Kidney (tissue), 14 donors: Measurements from ENCODE around the gene CRACDL. TPM values are rescaled to one million over a fixed set of nuclear protein-coding genes. Genes with fewer than 3 reads are reported as not detected.

ENCODE experiments used
- DNase-seq, 5 donors: peaks; one replicate each; pipeline ENCODE4 v3.0.0-alpha.2; 2013 to 2020
- FAIRE-seq: peaks from 2 replicates; lab custom pipeline; 2012; peaks lifted over from hg19 to GRCh38; lab: Jason Lieb, UNC
- H3K27ac ChIP-seq, 2 donors: one replicate each; pipeline ENCODE4 v1.7.0; 2013; ENCODE audit warnings: low read depth in 2 of 2, low read length in 2 of 2, inconsistent platforms in 1 of 2
- H3K27me3 ChIP-seq: one replicate; pipeline ENCODE4 v1.7.1; 2013; ENCODE audit warnings: low read length, inconsistent platforms; ENCODE audit not compliant: control insufficient read depth, insufficient read depth
- H3K36me3 ChIP-seq, 3 donors: one replicate each; pipeline versions ENCODE4 v1.7.0 to v1.7.1; 2013; ENCODE audit warnings: low read length in 3 of 3, control low read depth in 1 of 3, inconsistent platforms in 1 of 3; ENCODE audit not compliant: insufficient read depth in 3 of 3, control insufficient read depth in 2 of 3
- H3K4me1 ChIP-seq, 3 donors: one replicate each; pipeline versions ENCODE4 v1.7.0 to v1.7.1; 2013; ENCODE audit warnings: low read length in 3 of 3, inconsistent platforms in 1 of 3, low read depth in 1 of 3; ENCODE audit not compliant: control insufficient read depth in 2 of 3, insufficient read depth in 2 of 3
- H3K4me3 ChIP-seq, 3 donors: one replicate each; pipeline versions ENCODE4 v1.7.0 to v1.8.1; 2013; ENCODE audit warnings: low read length in 3 of 3, control low read depth in 1 of 3, inconsistent platforms in 1 of 3
- H3K9ac ChIP-seq, 3 donors: one replicate each; pipeline versions ENCODE4 v1.7.0 to v1.7.1; 2013; ENCODE audit warnings: low read length in 3 of 3, control low read depth in 1 of 3, inconsistent platforms in 1 of 3
- H3K9me3 ChIP-seq, 3 donors: one replicate each; pipeline versions ENCODE4 v1.7.0 to v1.7.1; 2013; ENCODE audit warnings: low read length in 3 of 3, control low read depth in 1 of 3, inconsistent platforms in 1 of 3; ENCODE audit not compliant: control insufficient read depth in 2 of 3, insufficient read depth in 1 of 3
- intact Hi-C: fragments of 100-400 bp; cut with DNase I; formaldehyde crosslinking; loops from one replicate; pipeline ENCODE4 v1.11.1; 2022
- polyA plus RNA-seq: library from polyadenylated mRNA; stranded (reverse); fragments of 350-450 nt; fragmentation: Illumina TruSeq; extraction: RNeasy Lipid Tissue Mini Kit (QIAGEN cat#74804); gene quantifications from one replicate; pipeline ENCODE4 v1.2.3, GENCODE V29; 2014; ENCODE audit warnings: low read depth, low replicate concordance; ENCODE audit not compliant: insufficient read depth
- total RNA-seq: library from RNA; stranded (reverse); fragmentation: NEBNext Ultra II Directional; extraction: Animal tissue kit (Norgen Biotek cat#: 25700); gene quantifications from one replicate; pipeline ENCODE4 v1.2.1, GENCODE V29; 2021
- TF ChIP-seq, protein P1 (sequence below): IDR thresholded peaks from 3 replicates; pipeline ENCODE4 v1.5.1; 2012; ENCODE audit warnings: mild to moderate bottlenecking, moderate library complexity, borderline replicate concordance; ENCODE audit not compliant: insufficient read depth; ENCODE audit errors: extremely low read depth
- donor health status: control.
- donor health status: control.
- donor health status: control.
- donor health status: control.
- donor health status: control.
- donor health status: DM: yes; HTN: yes; CAD: no.
- donor health status: Normal renal cell carcinoma (clear cell type).

Gene CRACDL
- total and polyA plus RNA-seq, 2 donors from 2014 or later, result 4.3 to 14.8 TPM

DNA sequence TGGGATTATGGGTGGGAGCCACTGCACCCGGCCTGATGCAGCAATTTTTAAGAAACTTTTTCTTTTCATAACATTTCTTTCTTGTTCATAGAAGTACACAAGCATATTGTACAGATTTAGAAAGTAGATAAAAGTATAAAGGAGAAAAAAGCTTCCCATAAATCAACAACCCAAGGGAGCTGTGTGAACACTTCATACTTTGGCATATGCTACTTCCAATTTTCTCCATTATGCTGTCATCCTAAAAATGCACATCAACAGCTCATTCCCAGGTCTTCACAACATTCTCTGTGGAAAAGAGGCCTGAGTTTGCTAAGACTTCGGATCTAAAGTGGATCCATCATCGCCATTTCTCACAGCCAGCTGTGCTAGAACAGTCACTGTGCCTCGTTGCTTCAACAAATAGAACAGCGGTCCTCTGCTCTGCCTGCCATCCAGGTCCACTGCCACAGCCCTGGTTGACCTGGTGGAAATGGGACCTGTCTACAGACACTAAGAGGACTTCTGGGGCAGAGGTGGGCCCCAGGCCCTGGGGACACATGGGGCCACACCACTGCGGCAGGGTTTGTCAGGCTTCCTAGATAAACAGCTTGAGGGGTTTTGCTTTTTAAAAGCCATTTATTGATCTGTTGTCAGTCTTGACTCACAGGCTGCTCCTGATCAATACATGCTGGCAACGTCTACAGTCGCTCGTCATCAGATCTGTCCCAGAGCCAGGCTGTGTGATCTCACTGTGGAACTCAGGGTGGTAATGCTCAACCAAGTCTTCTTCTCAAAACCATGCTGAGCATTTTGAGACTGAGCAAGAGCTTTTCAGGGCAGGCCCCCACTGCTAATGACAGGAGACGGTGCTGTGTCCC lies 132.4 kb downstream of the CRACDL start:
- no peaks in the 10 kb centered on the region for H3K9me3 ChIP-seq
- TF ChIP-seq, protein P1, sequence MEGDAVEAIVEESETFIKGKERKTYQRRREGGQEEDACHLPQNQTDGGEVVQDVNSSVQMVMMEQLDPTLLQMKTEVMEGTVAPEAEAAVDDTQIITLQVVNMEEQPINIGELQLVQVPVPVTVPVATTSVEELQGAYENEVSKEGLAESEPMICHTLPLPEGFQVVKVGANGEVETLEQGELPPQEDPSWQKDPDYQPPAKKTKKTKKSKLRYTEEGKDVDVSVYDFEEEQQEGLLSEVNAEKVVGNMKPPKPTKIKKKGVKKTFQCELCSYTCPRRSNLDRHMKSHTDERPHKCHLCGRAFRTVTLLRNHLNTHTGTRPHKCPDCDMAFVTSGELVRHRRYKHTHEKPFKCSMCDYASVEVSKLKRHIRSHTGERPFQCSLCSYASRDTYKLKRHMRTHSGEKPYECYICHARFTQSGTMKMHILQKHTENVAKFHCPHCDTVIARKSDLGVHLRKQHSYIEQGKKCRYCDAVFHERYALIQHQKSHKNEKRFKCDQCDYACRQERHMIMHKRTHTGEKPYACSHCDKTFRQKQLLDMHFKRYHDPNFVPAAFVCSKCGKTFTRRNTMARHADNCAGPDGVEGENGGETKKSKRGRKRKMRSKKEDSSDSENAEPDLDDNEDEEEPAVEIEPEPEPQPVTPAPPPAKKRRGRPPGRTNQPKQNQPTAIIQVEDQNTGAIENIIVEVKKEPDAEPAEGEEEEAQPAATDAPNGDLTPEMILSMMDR, result no peak
- FAIRE-seq, result no peak
- no peaks in the 10 kb centered on the region for H3K27me3 ChIP-seq
- H3K27ac ChIP-seq, result no peak overlapping the region
- intact Hi-C loops, result no loop called here
- H3K4me1 ChIP-seq, result peaks cover 0 to 6% (median 5%) of the 10 kb centered on the region in 3 donors
- H3K9ac ChIP-seq, result no peak overlapping the region
- DNase-seq, result no peak
- no peaks in the 10 kb centered on the region for H3K36me3 ChIP-seq
- no peak overlapping the region for H3K4me3 ChIP-seq

DNA sequence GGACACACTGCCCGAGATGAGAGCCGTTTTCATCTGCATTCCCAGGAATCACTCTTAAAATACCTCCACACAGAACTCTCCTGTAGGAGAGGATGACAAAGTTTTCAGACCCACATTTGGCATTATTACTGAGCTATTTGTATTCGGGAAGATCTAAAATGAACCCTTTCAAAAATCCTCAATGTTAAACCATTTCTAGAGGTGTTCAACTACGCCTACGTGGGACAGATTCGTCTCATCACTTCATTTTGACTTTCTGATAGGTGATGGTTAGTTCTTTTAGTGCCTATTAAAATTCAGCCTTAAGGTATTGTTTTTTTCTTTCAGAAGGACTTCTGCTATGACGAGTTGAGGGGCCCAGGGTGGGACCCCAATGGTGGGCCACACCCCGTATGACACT lies 133.7 kb downstream of the CRACDL start:
- H3K9me3 ChIP-seq, result no peaks in the 10 kb centered on the region
- TF ChIP-seq, protein P1, result no peak
- no peak overlapping the region for H3K4me3 ChIP-seq
- peaks cover 0 to 6% (median 5%) of the 10 kb centered on the region in 3 donors for H3K4me1 ChIP-seq
- FAIRE-seq, result no peak
- DNase-seq, result no peak
- no peak overlapping the region for H3K27ac ChIP-seq
- no peaks in the 10 kb centered on the region for H3K27me3 ChIP-seq
- no peaks in the 10 kb centered on the region for H3K36me3 ChIP-seq
- intact Hi-C loops, result no loop called here
- no peak overlapping the region for H3K9ac ChIP-seq

DNA sequence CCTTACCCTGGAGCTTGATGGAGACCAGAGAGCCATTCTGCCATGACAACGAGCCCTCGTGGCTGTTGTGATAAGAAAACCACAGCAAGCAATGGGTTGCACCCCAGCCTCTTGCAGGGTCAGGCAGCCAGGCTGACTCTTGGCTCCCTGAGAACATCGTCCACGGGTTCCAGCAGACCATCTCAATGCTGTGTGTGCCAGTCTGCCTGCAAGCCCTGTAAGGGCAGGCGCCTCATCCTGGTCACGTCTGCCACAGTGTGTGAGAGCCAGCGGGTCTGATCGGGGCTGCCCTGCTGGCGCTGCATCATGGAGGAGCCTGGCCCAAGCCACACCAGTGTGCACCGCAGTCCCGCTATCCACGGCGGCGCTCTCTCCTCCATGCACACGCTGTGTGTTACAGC lies 134.1 kb downstream of the CRACDL start:
- Histone ChIP-seq H3K4me3 (no peak overlapping the region), H3K4me1 (peaks cover 0 to 6% (median 3%) of the 10 kb centered on the region in 3 donors), H3K9ac (no peak overlapping the region), H3K27me3 (no peaks in the 10 kb centered on the region), H3K9me3 (no peaks in the 10 kb centered on the region), H3K27ac (no peak overlapping the region), H3K36me3 (no peaks in the 10 kb centered on the region)
- intact Hi-C loops, result no loop called here
- no peak for FAIRE-seq
- DNase-seq, result no peak
- TF ChIP-seq, protein P1, result no peak
